GM21390 (cell line): ENCODE measurements around the gene ARSG.
A peak's percentile ranks its signal among the peaks of the same experiment; 100 is the strongest.
"Not testable (repeated sequence)": the region's sequence is repeated elsewhere in the genome, so short reads cannot be mapped to it uniquely, and the experiment has no call there.

ENCODE experiments used
- ATAC-seq: cut with Tn5 transposase; IDR thresholded peaks from one replicate; pipeline ENCODE4 v1.9.1; 2021; ENCODE audit not compliant: unreplicated experiment

ARSG gene

DNA sequence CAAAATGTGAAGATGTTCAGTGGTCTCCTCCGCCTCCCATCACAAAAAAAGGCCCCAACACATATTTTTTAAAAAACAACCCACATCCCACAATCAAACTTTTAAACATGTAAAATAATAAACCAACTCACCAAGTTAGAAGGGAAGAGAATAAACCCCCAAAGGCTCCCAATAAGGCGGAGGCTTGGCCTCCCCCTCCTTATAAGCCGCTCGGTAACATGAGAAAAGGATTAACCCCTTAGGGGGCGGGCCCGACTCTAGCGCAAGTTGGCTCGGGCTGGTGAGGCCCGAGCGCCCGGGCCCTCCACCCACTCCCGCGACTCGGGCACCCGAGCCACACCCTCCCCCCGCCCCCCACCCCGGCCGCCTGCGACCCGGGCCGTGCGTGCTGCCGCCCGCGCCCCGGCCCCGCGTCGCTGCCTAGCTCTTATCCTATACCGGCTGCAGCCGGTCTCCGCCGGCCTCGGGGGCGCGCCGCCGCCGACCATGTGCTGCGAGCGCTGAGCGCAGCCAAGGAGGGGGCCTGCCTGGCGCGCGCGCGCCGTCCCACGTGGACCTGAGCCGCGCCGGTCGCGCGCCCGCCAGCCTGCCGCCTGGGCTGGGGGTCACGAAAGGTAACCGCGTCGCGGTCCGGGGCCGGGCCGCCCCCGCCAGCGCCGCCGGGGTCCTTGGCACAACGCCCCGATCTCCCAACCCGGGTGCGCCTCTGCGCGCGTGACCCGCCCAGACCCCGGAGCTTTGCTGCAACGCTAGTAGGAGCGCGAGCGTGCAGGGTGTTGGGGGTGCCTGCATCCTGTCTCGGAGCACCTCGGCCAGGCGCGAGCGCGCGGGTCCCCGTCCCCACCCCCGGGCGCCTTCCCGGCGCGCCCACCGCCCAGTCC is at the start of gene ARSG, which contains the start of gene SLC16A6:
Gene ARSG (plus strand): TSS at position 541 of the 881 bp plus-strand sequence. CDS start 15,999 bp downstream, outside the sequence.
Gene SLC16A6 (minus strand): TSS at position 173 of the 881 bp plus-strand sequence. CDS start 12,807 bp downstream, outside the sequence.
- ATAC-seq = peak; percentile 50

DNA sequence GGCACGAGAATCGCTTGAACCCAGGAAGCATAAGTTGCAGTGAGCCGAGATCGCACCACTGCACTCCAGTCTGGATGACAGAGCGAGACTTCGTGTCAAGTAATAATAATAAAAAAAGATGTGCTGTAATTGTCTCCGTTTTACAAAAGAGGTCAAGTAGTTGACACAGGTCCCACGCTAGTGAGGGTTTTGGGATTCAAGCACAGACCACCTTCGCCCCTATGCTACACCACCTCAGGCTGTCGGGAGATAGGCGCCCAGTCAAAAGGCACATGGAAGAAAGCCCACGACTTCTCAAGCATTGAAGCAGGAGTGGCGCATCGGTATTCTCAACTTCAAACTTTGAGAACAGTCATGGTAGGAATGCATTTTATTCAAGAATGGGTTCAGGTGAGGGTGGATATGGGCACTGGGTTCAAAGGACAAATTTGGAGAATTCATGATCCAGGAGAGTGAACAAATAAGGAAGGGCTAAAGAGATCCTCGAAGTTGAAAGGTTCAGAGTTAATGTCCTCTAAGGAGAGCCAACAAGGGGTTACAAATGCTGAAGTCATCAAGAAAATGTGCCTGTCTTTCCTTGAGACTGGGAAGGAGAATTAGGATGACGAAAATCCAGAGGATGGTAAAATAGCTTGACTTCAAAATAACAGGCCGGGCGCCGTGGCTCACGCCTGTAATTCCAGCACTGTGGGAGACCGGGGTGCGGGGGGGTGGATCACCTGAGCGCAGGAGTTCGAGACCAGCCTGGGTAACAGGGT is 44.8 kb upstream of the ARSG start:
- no peak for ATAC-seq

DNA sequence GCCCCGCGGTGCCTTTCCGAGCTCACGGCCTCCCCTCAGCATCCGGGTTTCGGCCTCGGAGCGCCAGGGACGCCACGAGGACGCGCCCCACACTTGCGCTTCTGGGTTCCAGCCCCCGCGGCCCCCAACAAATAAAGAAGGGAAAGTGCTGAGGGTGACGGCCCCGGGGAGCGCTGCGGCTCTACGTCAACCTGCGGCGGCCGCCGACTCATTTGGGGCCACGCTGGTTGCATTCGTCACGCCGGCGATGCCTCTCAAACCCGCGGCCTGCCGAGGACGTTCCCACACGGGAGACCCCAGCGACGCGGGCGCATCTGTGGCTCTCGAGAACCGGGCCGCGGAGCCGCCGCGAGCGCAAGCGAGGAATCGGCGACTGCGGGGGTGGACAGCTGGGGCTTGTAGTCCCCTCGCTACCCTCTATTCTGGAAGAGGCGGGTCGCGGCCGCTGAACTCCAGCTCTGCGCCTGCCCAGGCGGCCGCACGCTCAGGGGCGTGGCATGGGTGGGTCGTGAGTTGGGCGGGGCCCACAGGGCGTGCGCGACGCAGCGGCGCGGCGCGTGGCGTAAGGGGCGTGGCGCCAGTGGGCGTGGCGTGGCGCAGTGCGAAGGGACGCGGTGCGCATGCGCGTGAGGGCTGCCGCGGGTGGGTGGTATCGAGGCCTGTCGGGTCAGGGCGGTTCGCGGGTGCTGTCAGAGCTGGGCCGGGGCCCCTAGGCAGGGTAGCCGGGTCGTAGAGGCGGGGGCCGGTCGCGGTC is 43.7 kb upstream of the ARSG start, which contains the start of gene AMZ2:
Gene AMZ2 (plus strand): TSS at position 599 of the 754 bp plus-strand sequence. CDS start 2,145 bp downstream, outside the sequence.
- peak; percentile 88 for ATAC-seq

DNA sequence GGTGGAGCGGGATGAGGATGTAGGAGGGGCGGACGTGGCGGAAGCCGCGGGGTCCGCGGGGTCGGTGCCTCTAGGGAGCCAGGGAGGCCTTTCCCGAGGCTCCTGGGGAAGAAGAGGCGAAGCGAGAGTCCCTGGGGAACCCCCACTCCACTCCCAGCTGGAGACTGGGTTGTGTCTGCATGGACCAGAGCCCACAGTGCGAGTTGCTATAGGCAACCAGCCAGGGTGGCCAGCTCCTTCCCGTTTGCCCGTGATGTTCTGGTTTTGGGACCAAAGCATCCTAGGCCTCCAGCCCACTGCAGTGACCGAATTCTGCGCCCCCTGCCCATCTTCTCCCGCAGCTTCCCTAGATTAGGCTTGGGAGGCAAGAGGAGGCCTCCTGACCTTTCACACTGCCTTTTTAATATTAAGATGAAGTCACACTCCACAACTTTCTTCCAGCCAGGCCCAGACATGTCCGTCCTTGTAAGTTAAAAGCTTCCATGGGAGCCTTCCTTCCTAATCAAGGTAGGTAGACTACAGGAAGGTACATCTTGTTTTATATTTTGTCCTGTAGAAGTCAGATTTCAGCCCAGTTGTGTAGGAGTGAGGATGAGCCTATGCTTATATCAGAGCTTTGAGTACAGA is 43.0 kb upstream of the ARSG start:
- peak; percentile 22 for ATAC-seq

DNA sequence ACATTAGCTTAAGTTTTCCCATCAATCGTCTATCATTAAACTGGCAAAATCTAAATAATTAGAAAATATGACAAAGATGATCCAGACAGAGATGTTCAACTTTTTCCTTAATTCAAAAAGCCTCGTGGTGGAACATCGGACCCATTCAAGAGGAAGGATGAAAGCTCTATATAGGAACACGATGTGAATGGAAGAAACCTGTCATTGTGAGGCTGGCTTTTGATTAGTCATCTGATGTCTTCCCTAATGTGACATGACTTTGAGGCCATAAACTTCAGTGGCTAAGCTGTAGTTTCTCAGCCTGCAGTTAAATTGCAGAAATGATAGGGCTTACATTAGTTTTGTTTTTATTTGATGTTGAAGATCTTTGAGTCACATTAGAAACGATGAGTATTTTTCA is 42.4 kb upstream of the ARSG start:
- no peak for ATAC-seq

DNA sequence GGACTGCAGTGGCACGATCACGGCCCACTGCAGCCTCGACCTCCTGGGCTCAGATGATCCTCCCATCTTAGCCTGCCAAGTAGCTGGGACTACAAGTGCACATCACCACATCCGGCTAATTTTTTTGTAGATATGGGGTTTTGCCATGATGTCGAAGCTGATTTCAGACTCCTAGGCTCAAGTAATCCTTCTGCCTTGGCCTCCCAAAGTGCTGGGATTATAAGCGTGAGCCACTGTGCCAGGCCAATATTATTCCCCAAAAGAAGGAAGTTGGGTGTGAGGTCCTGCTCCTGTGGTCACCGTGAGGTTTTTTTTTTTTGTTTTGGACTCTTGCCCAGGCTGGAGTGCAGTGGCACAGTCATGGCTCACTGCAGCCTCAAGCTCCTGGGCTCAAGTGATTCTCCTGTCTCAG is 41.9 kb upstream of the ARSG start:
- ATAC-seq = no peak

DNA sequence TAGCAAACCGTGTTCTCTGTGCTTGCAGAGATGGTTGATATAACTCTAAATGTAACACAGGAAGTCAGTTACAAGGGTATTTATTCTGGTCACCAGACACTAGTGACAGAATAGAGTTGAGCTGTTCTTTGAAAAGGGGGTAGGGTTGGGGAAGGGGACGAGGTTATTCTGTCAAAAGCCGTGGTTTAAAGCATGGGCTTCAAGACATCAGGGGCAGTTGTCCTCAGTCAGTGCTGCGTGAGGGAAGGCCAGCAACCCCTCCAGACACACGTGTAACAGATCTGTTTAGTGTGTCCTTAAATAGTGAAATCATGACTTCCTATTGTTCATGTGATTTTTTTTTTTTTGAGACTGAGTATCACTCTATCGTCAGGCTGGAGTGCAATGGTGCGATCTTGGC is 37.9 kb upstream of the ARSG start:
- ATAC-seq = not testable (repeated sequence)

DNA sequence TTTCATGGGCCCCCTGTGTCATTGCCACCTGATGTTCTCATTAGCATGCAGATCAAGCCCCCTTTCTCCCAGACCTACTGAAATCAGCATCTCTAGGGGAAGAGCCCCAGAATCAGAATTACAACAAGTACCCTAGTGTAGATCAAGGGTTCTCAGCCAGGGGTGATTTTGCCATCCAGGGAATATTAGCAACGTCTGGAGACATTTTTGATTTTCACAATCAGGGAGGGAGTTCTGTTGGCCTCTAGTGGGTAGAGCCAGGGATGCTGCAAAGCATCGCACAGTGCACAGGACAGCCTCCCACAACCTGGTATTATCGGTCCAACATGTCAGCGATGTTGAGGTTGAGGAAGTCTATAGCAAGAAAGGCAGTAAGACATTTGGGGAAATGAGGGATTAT is 36.1 kb upstream of the ARSG start:
- ATAC-seq = no peak

DNA sequence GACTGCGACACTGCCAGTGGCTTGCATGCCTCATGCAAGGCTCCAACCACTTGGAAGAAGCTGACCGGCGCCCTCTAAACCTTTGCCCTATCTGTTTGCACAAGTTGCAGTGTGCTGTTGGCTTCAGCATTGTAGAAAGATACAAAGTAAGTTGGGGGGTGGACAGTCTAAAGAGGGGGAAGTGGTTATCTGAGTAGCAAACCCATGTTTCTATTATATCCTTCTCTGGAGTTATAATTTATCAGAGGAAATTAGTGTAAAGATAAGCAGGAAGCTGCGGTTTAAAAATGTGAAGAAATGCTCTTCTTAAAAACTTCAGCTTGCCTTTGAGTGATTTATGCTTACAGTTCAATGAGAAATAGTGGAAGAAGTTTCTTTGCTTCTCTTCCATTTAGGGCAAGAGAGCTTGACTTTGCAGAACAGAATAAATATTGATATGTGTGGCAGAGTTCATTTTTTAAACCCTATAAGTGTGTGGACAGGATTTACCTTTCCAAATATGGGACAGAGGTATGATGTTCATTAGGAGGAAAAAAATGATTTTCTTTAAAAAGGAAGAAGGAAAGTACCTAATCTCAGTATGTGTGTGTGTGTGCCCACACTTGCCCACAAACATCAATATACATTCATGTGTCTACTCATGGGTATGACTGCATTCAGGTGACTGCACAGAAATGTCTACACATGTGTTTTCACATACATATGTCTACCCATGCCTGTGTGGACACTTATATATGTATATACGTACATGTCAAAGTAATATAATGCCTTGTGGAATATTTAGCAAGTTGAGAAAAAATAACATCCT is 35.4 kb upstream of the ARSG start:
- no peak for ATAC-seq

DNA sequence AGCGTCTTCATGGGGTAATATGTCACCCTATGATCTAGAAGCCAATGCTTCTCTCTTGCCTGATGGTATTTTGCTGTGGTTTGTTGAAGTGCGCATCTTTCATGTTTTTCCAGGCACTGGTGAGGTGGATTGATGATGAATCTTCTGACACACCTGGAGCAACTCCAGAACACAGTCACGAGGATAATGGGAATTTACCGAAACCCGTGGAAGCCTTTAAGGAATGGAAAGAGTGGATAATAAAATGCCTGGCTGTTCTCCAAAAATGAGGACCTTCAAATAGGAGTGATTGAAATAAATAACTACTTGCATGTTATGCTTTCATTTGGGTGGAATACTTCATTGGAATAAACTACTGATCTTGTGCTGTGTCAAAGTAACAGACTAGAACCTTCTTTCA is 34.6 kb upstream of the ARSG start:
- not testable (repeated sequence) for ATAC-seq

DNA sequence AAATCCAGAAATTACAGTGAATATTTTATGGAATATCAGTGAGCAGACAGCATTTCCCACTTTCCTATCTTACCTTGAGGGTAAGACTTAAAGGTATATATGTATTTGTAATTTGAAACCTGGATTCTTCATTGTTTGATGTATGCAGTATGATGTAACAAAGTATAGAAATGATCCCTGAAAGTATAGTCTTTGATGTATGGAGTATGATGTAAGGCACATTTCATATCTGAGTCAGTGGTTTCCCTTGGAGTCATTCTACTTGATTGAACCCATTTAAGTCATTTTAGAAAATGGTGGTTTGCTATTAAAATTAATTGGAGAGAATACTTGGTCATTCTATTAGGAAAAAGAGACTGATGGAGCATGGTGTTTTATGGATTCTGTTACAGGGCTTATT is 33.4 kb upstream of the ARSG start:
- ATAC-seq = no peak

DNA sequence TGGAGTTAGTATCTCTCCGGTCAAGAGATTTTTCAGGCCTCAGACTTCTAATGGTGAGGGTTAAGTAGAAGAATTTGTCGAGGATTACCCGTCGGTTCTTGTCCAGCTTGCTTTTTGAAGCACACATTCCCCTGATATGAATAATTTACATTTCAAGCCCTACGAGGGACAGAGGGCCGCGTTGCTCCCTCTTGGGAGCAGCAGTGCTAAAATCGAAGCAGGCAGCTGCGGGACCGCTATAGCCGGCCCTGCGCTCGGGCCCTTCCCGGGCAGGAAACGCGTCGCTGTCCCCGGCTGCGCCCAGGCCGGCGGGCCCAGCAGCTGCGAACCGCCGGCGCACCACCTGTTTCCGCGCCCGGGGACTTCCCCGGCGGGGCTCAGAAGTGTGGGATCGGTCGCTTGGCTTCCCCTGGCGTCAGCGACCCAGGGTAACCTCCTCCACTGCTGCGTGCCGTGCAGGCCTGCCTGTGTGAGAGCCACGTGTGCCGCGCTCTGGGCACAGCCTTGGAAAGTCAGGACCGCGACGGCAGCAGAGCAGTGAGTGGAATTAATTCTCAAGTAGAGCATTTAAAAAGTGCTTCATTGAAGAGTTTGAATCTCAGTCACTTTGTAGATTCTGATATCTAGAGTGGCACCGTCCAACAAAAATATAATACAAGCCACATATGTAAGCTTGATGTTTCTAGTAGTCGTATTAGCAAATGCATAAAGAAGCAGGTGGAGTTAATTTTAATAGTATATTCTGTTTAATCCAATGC is 32.2 kb upstream of the ARSG start:
- ATAC-seq = peak; percentile 90

DNA sequence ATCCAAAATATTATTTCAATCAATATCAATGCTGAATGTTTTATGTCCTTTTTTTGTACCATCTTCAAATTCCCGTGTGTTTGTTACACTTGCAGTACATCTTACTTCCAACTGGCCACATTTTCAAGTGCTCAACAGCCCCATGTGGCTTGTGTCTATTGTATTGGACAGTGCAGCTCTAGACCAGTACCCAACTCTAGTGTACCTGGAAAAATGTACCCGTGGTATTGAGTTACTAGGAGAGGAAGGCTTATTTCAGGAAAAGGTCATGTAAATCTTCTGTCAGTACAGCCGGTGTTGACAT is 31.7 kb upstream of the ARSG start:
- ATAC-seq = not testable (repeated sequence)

DNA sequence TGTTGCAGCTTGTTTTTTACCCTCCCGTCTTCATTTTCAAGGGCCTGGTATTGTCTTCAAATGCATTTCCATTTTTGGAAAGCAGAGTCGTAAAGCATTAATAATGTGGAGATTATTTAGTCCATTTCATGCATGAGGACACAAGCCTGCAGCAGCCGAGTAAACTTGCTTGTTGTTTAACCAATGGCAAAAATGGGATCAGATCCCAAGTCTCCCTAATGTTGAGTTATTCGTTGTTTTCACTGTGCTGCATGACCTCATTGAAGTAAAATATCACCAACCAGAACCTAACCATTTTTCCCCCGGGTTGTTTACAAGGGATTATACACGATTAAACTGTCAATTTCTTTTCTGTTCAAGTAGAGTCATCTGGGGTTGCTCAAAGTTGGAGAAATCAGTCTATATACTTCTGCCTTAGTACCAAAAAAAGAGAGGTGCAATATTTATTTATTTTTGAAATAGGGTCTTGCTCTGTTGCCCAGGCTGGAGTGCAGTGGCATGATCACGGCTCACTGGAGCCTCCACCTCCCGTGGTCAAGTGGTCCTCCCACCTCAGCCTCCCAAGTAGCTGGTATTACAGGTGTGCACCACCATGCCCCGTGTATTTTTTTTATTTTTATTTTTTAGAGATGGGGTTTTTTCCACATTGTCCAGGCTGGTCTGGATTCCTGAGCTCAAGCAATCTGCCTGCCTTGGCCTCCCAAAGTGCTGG is 31.1 kb upstream of the ARSG start:
- no peak for ATAC-seq

DNA sequence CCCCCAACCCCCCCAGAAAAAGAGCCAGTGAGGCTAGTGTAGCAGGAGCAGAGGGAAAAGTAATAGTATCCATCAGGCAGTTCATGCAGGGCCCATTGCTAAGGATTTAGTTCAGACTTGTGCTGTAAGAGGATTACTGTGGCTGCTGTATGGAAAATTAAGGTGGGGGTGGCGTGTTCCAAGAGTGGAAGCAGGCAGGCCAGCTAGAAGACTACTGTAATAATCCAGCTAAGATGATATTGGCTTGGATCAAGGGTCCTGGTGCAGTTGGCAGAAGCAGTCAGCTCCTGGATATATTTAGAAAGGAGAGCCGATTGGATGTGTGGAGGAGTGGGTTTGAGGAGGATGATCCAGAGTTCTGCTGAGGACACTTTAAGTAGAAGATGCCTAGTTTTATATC is 28.8 kb upstream of the ARSG start:
- not testable (repeated sequence) for ATAC-seq

DNA sequence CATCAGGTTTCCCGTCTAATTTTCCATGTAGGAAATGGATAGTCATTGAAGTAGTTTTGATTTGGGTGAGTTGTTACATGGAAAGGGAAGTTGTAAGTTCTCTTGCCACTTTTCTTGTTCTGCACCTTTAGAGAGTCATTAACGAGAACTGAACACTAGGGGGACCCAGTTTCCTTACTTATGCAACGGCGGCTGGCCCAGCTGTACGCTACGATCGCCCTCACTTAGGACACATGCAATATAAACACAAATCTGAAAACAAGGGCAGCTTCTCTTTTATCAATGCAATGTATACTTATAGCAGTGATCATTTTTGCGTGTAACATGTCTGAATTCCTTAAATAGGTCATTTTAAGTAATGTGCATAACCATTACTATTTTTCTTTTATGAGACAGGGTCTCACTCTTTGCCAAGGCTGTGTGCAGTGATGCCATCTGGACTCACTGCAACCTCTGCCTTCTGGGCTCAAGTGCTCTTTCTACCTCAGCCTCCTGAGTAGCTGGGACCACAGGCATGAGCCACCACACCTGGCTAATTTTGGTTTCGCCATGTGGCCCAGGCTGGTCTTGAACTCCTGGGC is 28.1 kb upstream of the ARSG start:
- not testable (repeated sequence) for ATAC-seq

DNA sequence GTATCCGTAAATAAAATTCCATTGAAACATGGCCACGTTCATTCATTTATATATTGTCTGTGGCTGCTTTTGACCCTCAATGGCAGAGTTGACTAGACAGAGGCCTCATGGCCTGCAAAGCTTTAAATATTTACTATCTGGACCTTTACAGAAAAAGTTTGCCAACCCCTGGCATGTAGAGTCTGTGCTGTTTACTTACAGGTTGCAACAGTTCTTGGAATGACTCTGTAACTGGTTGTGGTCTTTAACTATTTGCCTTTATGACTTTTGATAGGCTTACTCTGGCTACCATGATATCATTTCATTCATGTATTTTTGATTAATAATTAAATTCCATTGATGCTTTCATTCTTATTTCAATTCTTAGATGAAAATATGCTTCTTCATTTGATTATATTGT is 25.5 kb upstream of the ARSG start:
- not testable (repeated sequence) for ATAC-seq

DNA sequence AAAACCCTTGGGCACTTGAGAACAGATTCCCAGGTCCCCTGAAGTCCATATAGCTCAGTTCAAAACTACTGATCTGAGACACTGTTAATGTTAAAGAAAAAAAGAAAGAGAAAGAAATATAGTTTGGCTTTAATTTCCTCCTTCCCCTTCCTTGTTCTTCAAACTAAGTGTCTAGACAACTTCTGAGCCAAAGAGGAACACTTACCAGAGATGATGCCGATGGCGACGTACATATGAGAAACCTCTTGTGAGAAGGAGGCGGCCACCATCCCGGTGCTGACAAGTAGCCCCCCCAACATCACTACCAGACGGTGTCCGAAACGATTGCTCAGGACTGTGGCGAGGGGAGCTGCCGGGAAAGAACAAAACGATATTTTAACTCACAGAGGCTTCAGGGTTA is 17.6 kb upstream of the ARSG start:
- no peak for ATAC-seq
